Measurements from ENCODE around the gene FBXO10.
"Not testable (repeated sequence)": the region's sequence is repeated elsewhere in the genome, so short reads cannot be mapped to it uniquely, and the experiment has no call there.

Gene FBXO10

DNA sequence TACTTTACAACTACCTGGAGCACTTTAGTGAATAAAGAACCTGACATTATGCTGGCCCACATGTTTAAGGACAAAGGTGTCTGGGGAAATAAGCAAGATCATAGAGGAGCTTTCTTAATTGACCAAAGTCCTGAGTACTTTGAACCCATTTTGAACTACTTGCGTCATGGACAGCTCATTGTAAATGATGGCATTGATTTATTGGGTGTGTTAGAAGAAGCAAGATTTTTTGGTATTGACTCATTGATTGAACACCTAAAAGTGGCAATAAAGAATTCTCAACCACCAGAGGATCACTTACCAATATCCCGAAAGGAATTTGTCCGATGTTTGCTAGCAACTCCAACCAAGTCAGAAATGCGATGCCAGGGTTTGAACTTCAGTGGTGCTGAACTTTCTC lies 98.7 kb downstream of the FBXO10 start:
- DNase-seq, result not testable (repeated sequence)

DNA sequence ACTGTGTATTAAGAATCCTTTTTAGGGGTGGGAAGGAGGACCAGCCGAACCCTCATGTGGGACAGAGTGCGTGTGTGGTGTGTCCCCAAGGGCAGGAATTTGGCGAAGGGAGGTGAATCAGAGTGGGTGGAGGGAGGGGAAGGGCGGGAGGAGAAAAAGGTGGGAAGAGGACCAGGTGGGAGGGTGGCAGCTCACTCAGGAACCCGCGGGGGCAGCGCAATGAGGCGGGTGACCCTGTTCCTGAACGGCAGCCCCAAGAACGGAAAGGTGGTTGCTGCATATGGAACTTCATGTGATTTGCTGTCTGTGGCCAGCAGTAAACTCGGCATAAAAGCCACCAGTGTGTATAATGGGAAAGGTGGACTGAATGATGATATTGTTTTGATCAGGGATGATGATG lies 99.2 kb downstream of the FBXO10 start:
- no peak for DNase-seq

DNA sequence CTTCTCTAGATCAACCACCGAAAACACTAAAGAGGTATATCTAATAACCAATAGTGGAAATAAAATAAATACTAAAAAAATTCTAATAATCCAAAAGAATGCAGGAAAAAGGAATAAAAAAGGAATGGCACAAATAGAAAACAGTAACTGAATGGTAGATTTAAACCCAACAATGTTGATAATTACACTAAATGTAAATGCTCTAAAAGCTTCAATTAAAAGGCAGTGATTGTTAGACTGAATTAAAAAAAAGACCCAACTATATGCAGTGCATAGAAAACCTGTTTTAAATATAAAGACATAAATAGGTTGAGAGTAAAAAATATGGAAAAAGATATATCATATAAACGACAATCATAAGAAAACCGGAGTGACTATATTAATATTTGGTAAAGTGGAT lies 101.7 kb downstream of the FBXO10 start:
- no peak for DNase-seq

DNA sequence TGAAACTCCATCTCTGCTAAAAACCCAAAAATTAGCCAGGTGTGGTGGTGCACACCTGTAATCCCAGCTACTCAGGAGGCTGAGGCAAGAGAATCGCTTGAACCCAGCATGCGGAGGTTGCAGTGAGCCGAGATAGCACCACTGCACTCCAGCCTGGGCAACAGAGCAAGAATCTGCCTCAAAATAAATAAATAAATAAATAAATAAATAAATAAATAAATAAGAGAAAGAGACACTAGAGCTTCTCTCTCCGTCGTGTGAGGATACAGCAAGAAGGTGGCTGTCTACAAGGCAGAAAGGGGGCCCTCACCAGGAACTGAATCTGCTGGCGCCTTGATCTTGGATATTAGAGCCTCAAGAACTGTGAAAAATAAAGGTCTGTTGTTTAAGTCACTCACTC lies 102.2 kb downstream of the FBXO10 start:
- not testable (repeated sequence) for DNase-seq

DNA sequence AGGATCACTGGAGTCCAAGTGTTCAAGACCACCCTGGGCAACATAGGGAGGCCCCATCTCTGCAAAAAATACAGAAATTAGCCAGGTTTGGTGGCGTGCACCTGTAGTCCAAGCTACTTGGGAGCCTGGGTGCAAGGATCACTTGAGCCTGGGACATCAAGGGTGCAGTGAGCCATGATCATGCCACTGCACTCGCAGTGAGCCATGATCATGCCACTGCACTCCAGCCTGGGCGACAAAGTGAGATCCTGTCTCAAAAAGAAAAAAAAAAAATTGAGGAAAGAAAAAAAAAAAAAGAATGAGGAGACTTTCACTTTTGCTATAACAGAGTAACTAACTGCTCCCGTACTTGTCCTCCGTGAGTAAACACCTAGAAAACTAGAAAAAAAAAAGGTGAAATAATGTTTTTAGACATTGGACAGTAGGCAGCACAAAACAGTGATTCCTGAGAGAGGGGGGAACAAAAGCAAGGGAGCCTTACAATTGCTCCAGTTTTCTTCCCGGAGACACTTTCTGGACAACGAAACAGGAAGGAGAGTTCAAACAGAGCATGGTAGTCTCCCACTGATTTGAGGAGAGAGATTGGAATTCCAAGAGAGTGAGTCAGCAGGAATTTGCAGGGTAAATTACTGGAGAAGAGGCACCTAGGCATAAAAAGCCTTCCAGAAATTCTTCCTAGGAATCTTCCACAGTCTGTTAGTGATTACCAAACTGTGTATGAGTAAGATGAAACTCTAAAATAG lies 104.1 kb downstream of the FBXO10 start:
- DNase-seq, result no peak

DNA sequence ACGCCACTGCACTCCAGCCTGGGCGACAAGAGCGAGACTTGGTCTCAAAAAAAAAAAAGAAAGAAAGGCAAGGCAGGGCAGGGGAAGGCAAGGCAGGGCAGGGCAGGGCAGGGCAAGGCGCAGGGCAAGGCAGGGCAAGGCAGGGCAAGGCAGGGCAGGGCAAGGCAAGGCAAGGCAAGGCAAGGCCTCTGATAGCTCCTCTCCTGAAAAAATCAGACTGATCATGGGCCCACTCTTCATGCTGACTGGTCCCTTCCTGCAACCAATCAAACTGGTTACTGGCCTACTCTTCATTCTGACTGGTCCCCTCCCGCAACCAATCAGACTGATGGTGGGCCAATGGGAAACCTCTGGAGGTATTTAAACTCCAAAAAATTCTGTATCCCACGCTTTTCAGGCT lies 107.6 kb downstream of the FBXO10 start:
- DNase-seq, result no peak

DNA sequence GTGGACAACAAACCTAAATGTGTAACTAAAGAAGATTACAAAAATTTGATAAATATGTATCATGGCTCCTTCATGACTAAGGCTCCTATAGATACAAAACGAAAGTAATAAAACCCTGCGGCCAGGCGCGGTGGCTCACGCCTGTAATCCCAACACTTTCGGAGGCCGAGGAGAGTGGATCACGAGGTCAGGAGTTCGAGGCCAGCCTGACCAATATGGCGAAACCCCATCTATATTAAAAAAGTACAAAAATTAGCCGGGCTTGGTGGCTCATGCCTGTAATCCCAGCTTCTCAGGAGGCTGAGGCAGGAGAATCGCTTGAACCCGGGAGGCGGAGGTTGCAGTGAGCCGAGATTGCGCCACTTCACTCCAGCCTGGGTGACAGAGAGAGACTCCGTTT lies 108.7 kb downstream of the FBXO10 start:
- not testable (repeated sequence) for DNase-seq

DNA sequence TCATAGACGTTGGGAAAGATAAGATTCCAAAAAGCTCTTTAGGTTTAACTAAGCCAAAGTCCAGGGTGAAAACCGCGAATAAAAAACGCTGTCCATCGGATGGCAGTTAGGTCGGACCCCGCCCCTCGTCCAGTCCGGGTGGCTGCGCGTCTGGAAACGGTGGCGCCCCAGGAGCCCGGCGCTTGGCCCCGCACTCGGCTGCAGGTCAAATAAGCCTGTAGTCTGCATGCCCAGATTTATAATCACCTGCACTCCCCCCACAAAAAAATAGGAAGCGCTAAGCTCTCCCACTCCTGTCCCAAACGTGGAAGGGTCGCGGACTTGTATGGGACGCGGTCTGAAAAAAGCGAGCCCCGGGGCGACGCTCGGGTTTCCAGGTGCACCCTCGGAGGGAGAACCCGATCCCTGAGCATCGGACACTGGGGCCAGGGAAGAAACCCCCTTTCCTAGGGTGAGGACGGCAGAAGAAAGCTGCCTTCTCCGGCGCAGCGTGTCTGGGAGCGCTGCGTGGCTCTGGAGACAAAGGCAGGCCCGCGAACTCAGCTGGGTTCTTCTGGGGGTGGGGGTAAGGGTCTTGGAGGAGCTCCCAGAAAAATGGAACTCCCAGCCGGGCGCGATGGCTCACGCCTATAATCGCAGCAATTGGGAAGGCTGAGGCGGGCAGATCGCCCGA lies 110.0 kb downstream of the FBXO10 start:
- peak; percentile 36 for DNase-seq

DNA sequence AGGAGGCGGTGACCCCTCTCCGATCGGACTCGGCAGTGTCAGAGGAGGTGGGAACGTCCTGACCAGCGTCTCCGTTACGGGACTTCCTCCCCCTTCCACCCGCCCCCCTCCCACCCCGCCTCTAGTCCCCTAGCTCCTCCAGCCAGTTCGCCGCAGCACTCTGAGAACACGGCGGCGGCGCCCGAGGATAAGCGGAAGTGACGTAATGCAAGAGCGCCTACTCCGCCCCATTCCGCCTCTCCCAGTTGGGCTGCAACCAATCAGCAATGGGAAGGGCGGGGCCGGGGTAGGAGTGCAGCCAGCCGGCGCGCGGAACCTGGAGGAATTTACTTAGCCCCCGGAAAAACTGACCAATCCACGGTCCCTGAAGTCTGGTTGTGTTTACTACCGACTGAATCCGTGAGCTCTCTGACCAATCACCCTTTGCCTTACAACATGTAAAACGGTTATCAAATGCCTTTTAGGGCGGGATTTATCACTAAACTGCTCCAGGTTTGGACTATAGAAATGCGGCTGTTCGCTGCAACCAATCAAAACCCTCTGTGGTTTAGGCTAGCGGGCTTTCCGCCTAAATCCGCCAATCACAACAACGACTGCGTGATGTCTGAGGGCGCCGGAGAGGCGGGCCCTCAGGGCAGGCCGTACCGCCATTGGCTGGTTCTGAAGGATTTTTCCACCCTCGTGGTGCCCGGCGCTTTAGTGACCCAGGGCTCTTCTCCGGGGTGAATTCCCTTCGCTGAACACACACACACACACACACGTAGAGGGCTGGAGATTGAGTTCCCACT lies 110.7 kb downstream of the FBXO10 start, which contains the start of gene ZBTB5:
Gene ZBTB5, minus strand, starts transcription at position 202 of the 788 bp plus-strand sequence. CDS start 22,899 bp downstream, outside the sequence.
- peak; percentile 99 for DNase-seq

DNA sequence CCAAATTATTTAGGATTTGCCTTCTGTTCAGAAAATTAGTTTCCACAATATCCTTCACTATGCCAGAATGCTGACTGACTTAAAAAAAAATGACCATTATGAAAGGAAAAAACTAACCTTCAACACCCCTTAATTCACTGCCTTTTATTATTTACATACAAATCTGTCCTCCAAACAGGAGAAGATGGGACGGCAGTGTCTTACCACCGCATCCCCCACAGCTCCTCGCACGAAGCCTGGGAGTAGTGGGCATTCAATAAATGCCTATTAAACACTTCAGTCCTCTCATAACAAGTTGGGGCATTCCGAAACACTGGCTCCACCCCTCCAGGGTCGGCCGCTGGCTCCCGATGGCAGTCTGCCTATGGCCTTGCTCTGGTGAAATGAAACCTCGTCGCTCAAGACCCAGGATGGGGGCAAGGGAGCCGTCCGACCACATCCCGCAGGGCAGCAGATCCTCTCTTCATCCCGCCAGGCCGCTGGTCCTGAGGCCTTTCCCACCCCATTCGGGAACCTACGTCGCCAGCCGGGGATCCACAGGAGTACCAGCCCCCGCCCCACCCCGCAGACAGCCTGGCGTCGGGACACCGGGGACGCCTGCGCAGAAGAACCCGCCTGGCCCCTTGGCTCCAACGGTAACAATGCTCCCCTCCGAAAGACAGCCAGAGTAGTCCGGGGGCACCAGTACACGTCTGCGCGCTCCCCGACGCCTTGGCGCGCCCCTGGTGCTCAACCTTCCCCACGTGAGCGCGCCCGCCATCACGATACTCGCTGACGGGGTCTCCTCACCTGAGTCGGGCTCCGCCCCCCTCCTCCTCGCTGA lies 111.5 kb downstream of the FBXO10 start:
- DNase-seq, result peak; percentile 88

DNA sequence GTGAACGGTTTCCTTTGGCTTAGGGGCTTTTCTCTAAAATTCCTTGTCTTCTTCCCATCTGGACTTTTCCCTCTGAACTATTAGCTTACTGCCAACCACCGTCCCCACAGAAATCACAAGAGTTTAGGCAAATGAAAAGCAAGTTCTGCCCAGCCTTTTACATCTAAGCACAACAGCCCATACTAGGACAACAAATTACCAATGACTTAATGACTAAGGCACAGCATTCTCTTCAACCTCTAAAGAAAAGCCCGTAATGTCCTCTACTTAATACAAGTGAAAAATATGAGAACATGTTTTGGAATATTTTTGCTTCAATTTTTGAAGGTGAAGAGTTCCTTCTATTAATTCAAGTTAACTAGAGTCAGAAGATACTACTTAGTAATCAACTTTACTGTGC lies 112.2 kb downstream of the FBXO10 start:
- no peak for DNase-seq
